ENCODE results near the gene SLC19A1. TPM values are rescaled to one million over a fixed set of nuclear protein-coding genes. Genes with fewer than 3 reads are reported as not detected.

Gene SLC19A1
- total and polyA plus RNA-seq, 7 donors, result 1.4 to 3.8 (median 2.3) TPM

- no peaks in the 10 kb centered on the region for H3K9me3 ChIP-seq
- ATAC-seq (no peak), DNase-seq (peak; percentile 10 to 47)
- peaks cover 0 to 47% (median 8%) of the 10 kb centered on the region in 3 donors for H3K27me3 ChIP-seq (ENCODE audit: insufficient read depth in 3 of 3, low read length in 2 of 3)
- 94 to 97% (median 94%) methylated on average over 14 of the region's 14 CpGs for WGBS, 3 donors
- intact Hi-C loops (cut with DNase I), result no loop called here
- H3K36me3 ChIP-seq (ENCODE audit: insufficient read depth in 1 of 2, low read depth in 1 of 2), result no peaks in the 10 kb centered on the region
- H3K4me3 ChIP-seq, result no peak overlapping the region
- H3K4me1 ChIP-seq, result no peaks in the 10 kb centered on the region
- H3K27ac ChIP-seq, result no peak overlapping the region
- no peak for TF ChIP-seq CTCF (IDR thresholded peaks at IDR 0.05)
Observed at GRCh38 chr21:45468971-45469272, 73.3 kb downstream of the SLC19A1 start.

GRCh38 chr21:45468051-45468970 is 73.9 kb downstream of the SLC19A1 start:
- Histone ChIP-seq H3K4me1 (no peaks in the 10 kb centered on the region), H3K27ac (no peak overlapping the region), H3K36me3 (ENCODE audit: insufficient read depth in 1 of 2, low read depth in 1 of 2) (no peaks in the 10 kb centered on the region), H3K9me3 (no peaks in the 10 kb centered on the region), H3K27me3 (ENCODE audit: insufficient read depth in 3 of 3, low read length in 2 of 3) (peaks cover 0 to 49% (median 5%) of the 10 kb centered on the region in 3 donors), H3K4me3 (no peak overlapping the region)
- TF ChIP-seq CTCF (IDR thresholded peaks at IDR 0.05), result no peak
- 87 to 89% (median 88%) methylated on average over 44 to 45 of the region's 45 CpGs for WGBS, 3 donors
- intact Hi-C loops (cut with DNase I), result no loop called here
- peak; percentile 11 to 38 for DNase-seq
- no peak for ATAC-seq

GRCh38 chr21:45467221-45467779 is 74.9 kb downstream of the SLC19A1 start:
- H3K27ac ChIP-seq, result no peak overlapping the region
- ATAC-seq (no peak), DNase-seq (peak; percentile 14 to 43)
- H3K27me3 ChIP-seq (ENCODE audit: insufficient read depth in 3 of 3, low read length in 2 of 3), result peaks cover 0 to 40% (median 0%) of the 10 kb centered on the region in 3 donors
- 63 to 66% (median 65%) methylated on average over 23 to 25 of the region's 25 CpGs for WGBS, 3 donors
- TF ChIP-seq CTCF (IDR thresholded peaks at IDR 0.05), result no peak
- intact Hi-C loops (cut with DNase I), result no loop called here
- no peaks in the 10 kb centered on the region for H3K4me1 ChIP-seq
- no peaks in the 10 kb centered on the region for H3K36me3 ChIP-seq (ENCODE audit: insufficient read depth in 1 of 2, low read depth in 1 of 2)
- no peak overlapping the region for H3K4me3 ChIP-seq
- no peaks in the 10 kb centered on the region for H3K9me3 ChIP-seq

GRCh38 chr21:45466330-45467220 is 75.7 kb downstream of the SLC19A1 start:
- no peak for TF ChIP-seq CTCF (IDR thresholded peaks at IDR 0.05)
- Histone ChIP-seq H3K9me3 (peaks cover 6% of the 10 kb centered on the region), H3K4me3 (no peak overlapping the region), H3K27me3 (ENCODE audit: insufficient read depth in 3 of 3, low read length in 2 of 3) (peaks cover 0 to 36% (median 0%) of the 10 kb centered on the region in 3 donors), H3K27ac (no peak overlapping the region), H3K36me3 (ENCODE audit: insufficient read depth in 1 of 2, low read depth in 1 of 2) (no peaks in the 10 kb centered on the region), H3K4me1 (no peaks in the 10 kb centered on the region)
- DNase-seq (peak; percentile 10 to 38), ATAC-seq (no peak)
- WGBS, 3 donors, result 36 to 49% (median 40%) methylated on average over 30 of the region's 30 CpGs
- intact Hi-C loops (cut with DNase I), result no loop called here
